ENCODE results near the gene MAN1A2. TPM values are rescaled to one million over a fixed set of nuclear protein-coding genes. Genes with fewer than 3 reads are reported as not detected.

Gene MAN1A2
- total RNA-seq, 1 experiment from 2014 or later = 28.7 TPM

GRCh38 chr1:117559139-117559538 lies 191.9 kb downstream of the MAN1A2 start:
- intact Hi-C loops (cut with micrococcal nuclease; ENCODE audit: unreplicated experiment) (no loop called here), in situ Hi-C loops (cut with HindIII; ENCODE audit: low pct_unique_long_range_greater_than_20kb, low sequenced_read_pairs) (no loop called here)
- no peak for TF ChIP-seq TCF7L2 (IDR thresholded peaks at IDR 0.05; ENCODE audit: low read depth, low read length)
- no peak for TF ChIP-seq REST (IDR thresholded peaks at IDR 0.05; ENCODE audit: insufficient read depth in 1 of 2, low read depth in 2 of 2, low read length in 1 of 2)
- no peak for TF ChIP-seq CTCF (IDR thresholded peaks at IDR 0.05)
- TF ChIP-seq POLR2AphosphoS5 (IDR thresholded peaks at IDR 0.05; ENCODE audit: low read depth, low read length) = no peak
- TF ChIP-seq SIN3A (IDR thresholded peaks at IDR 0.05; ENCODE audit: borderline replicate concordance, insufficient read depth, low read depth, low read length) = no peak
- no peaks in the 10 kb centered on the region for H3K4me1 ChIP-seq (ENCODE audit: control insufficient read depth, insufficient read depth, low read length)
- no peak overlapping the region for H3K4me3 ChIP-seq (ENCODE audit: low read depth in 2 of 2, low read length in 2 of 2)
- ATAC-seq (no peak), DNase-seq (ENCODE audit: low read depth, low spot score) (no peak)
- no peaks in the 10 kb centered on the region for H3K9me3 ChIP-seq (ENCODE audit: control insufficient read depth, insufficient read depth, low read depth, low read length)
- POLR2A ChIA-PET = no interaction called here
- no TSS peak for BruUV-seq (replicated peaks)
- no peak overlapping the region for H3K27ac ChIP-seq (ENCODE audit: low read length)
- H3K27me3 ChIP-seq (ENCODE audit: control insufficient read depth, insufficient read depth, low read length) = no peaks in the 10 kb centered on the region
- H3K36me3 ChIP-seq (ENCODE audit: control insufficient read depth, insufficient read depth, low read length) = no peaks in the 10 kb centered on the region
- CTCF ChIA-PET = no interaction called here

- POLR2A ChIA-PET = no interaction called here
- H3K4me3 ChIP-seq (ENCODE audit: low read depth in 2 of 2, low read length in 2 of 2) = no peak overlapping the region
- BruUV-seq (replicated peaks) = no TSS peak
- no peak for ATAC-seq
- DNase-seq (ENCODE audit: low read depth, low spot score) = no peak
- intact Hi-C loops (cut with micrococcal nuclease; ENCODE audit: unreplicated experiment) = no loop called here
- TF ChIP-seq CTCF (IDR thresholded peaks at IDR 0.05) (no peak), REST (IDR thresholded peaks at IDR 0.05; ENCODE audit: insufficient read depth in 1 of 2, low read depth in 2 of 2, low read length in 1 of 2) (no peak), TCF7L2 (IDR thresholded peaks at IDR 0.05; ENCODE audit: low read depth, low read length) (no peak), POLR2AphosphoS5 (IDR thresholded peaks at IDR 0.05; ENCODE audit: low read depth, low read length) (no peak)
- H3K27ac ChIP-seq (ENCODE audit: low read length) = no peak overlapping the region
- H3K36me3 ChIP-seq (ENCODE audit: control insufficient read depth, insufficient read depth, low read length) = no peaks in the 10 kb centered on the region
- CTCF ChIA-PET = no interaction called here
- H3K4me1 ChIP-seq (ENCODE audit: control insufficient read depth, insufficient read depth, low read length) = no peaks in the 10 kb centered on the region
- no peaks in the 10 kb centered on the region for H3K9me3 ChIP-seq (ENCODE audit: control insufficient read depth, insufficient read depth, low read depth, low read length)
- in situ Hi-C loops (cut with HindIII; ENCODE audit: low pct_unique_long_range_greater_than_20kb, low sequenced_read_pairs) = no loop called here
- H3K27me3 ChIP-seq (ENCODE audit: control insufficient read depth, insufficient read depth, low read length) = no peaks in the 10 kb centered on the region
These were observed 192.7 kb downstream of the MAN1A2 start for GRCh38 chr1:117559985-117560384.

All from Panc1 (cell line).